COLO668 (cell line): Measurements from ENCODE around the gene NACA.
"Not testable (repeated sequence)": the region's sequence is repeated elsewhere in the genome, so short reads cannot be mapped to it uniquely, and the experiment has no call there.

ENCODE experiments used
- DNase-seq: peaks from one replicate; lab custom pipeline; 2025; ENCODE audit not compliant: unreplicated experiment; lab: John Stamatoyannopoulos, UW

NACA gene

GRCh38 chr12:56724701-56724971 is 463 bp downstream of the NACA start:
- DNase-seq = peak; percentile 33

GRCh38 chr12:56723889-56724700 is 1.0 kb downstream of the NACA start:
- DNase-seq = peak; percentile 18

- DNase-seq = no peak
Measured at GRCh38 chr12:56723352-56723751, 1.7 kb downstream of the NACA start.

GRCh38 chr12:56722832-56723231 is 2.3 kb downstream of the NACA start:
- no peak for DNase-seq

- no peak for DNase-seq
Measured at GRCh38 chr12:56721721-56722120, 3.4 kb downstream of the NACA start.

GRCh38 chr12:56721216-56721615 is 3.9 kb downstream of the NACA start:
- no peak for DNase-seq

GRCh38 chr12:56720731-56721151 is 4.4 kb downstream of the NACA start:
- no peak for DNase-seq

- no peak for DNase-seq
Measured at GRCh38 chr12:56719056-56719455, 6.0 kb downstream of the NACA start.

- DNase-seq = no peak
Measured at GRCh38 chr12:56718636-56719035, 6.5 kb downstream of the NACA start.

- DNase-seq = no peak
Measured at GRCh38 chr12:56718149-56718548, 7.0 kb downstream of the NACA start.

- no peak for DNase-seq
Measured at GRCh38 chr12:56716933-56717880, 7.9 kb downstream of the NACA start.

- no peak for DNase-seq
Measured at GRCh38 chr12:56716458-56716857, 8.6 kb downstream of the NACA start.

GRCh38 chr12:56715798-56716197 is 9.3 kb downstream of the NACA start:
- no peak for DNase-seq

GRCh38 chr12:56714431-56714929 is 10.6 kb downstream of the NACA start:
- no peak for DNase-seq

GRCh38 chr12:56713345-56713744 is 11.8 kb downstream of the NACA start:
- no peak for DNase-seq

GRCh38 chr12:56709759-56710376 is 15.2 kb downstream of the NACA start:
- no peak for DNase-seq

GRCh38 chr12:56704522-56704921 is 20.6 kb downstream of the NACA start:
- DNase-seq = not testable (repeated sequence)

GRCh38 chr12:56699020-56699661 is 26.0 kb downstream of the NACA start:
- DNase-seq = no peak

GRCh38 chr12:56695327-56696101 is 29.6 kb downstream of the NACA start:
- no peak for DNase-seq

- DNase-seq = no peak
Measured at GRCh38 chr12:56694161-56694560, 30.9 kb downstream of the NACA start.

- DNase-seq = no peak
Measured at GRCh38 chr12:56688846-56689109, 36.3 kb downstream of the NACA start.
